ENCODE measurements around the gene SLC66A1. TPM values are rescaled to one million over a fixed set of nuclear protein-coding genes. Genes with fewer than 3 reads are reported as not detected.

The SLC66A1 gene
- total RNA-seq, 4 donors from 2014 or later = 10.0 to 16.5 (median 11.3) TPM

GRCh38 chr1:19365721-19366120 is 53.6 kb downstream of the SLC66A1 start:
- DNase-seq (ENCODE audit: extremely low spot score) = no peak
- intact Hi-C loops (cut with DNase I) = no loop called here
- 78% methylated on average over 10 of the region's 10 CpGs for WGBS
- Histone ChIP-seq H3K9me3 (no peaks in the 10 kb centered on the region), H3K27ac (replicated peaks in 1 of 4) (peak overlapping the region; percentile 41 to 66 (median 58)), H3K36me3 (peaks cover 0 to 16% (median 9%) of the 10 kb centered on the region in 4 donors), H3K4me1 (peaks cover 46 to 95% (median 81%) of the 10 kb centered on the region in 4 donors), H3K4me3 (no peak overlapping the region), H3K27me3 (no peaks in the 10 kb centered on the region)
- TF ChIP-seq EP300 (IDR thresholded peaks at IDR 0.05) (no peak), POLR2A (IDR thresholded peaks at IDR 0.05; ENCODE audit: low read depth) (no peak), POLR2AphosphoS5 (IDR thresholded peaks at IDR 0.05) (no peak)
- TF ChIP-seq, protein P1, sequence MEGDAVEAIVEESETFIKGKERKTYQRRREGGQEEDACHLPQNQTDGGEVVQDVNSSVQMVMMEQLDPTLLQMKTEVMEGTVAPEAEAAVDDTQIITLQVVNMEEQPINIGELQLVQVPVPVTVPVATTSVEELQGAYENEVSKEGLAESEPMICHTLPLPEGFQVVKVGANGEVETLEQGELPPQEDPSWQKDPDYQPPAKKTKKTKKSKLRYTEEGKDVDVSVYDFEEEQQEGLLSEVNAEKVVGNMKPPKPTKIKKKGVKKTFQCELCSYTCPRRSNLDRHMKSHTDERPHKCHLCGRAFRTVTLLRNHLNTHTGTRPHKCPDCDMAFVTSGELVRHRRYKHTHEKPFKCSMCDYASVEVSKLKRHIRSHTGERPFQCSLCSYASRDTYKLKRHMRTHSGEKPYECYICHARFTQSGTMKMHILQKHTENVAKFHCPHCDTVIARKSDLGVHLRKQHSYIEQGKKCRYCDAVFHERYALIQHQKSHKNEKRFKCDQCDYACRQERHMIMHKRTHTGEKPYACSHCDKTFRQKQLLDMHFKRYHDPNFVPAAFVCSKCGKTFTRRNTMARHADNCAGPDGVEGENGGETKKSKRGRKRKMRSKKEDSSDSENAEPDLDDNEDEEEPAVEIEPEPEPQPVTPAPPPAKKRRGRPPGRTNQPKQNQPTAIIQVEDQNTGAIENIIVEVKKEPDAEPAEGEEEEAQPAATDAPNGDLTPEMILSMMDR (IDR thresholded peaks at IDR 0.05) = no peak

DNA sequence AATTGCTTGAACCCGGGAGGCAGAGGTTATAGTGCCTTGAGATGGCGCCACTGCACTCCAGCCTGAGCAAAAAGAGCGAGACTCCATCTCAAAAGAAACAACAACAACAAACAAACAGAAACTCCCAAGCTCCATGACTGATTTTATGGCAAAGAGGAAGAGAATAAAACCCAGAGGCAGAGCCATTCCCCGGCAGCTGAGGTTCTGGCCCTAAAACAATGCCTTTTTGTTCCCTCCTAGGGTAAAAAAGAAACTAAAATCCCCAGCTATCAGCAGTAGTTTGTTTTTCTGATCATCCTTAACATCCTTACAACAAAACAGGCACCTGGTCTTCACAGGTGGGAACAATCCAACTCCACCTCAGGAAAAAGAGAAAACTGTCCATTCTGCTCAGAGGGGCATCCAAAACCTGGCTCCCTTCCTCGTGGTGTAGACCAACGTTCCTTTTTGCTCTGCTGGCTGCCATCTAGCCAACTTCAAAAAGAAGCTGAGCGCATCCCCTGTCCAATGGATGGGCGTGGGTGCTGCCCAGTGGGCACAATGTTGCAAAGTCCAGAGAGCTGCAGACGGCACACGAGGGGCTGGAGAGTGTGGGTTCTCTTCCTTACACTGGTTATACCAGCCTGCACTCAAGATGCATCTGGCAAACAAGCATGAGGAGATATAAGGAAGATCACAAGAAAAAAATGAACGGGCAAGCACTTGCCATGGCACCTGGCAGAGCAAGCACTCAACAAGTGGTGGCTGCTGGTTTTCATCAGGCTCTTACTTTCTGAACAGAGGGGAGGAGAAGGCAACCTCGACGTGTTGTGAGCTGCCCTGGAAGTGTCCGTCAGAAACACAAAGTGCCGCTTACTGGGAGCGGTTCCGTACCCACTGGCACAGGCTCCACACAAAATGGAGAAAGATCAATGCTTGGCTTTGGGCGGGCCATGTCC is 54.7 kb downstream of the SLC66A1 start:
- Histone ChIP-seq H3K27me3 (no peaks in the 10 kb centered on the region), H3K27ac (replicated peaks in 1 of 4) (peak overlapping the region; percentile 41 to 66 (median 58)), H3K4me3 (no peak overlapping the region), H3K36me3 (peaks cover 0 to 23% (median 17%) of the 10 kb centered on the region in 4 donors), H3K9me3 (no peaks in the 10 kb centered on the region), H3K4me1 (peaks cover 44 to 84% (median 72%) of the 10 kb centered on the region in 4 donors)
- no peak for DNase-seq (ENCODE audit: extremely low spot score)
- 90% methylated on average over 18 of the region's 18 CpGs for WGBS
- intact Hi-C loops (cut with DNase I) = no loop called here
- no peak for TF ChIP-seq POLR2A (IDR thresholded peaks at IDR 0.05; ENCODE audit: low read depth)

DNA sequence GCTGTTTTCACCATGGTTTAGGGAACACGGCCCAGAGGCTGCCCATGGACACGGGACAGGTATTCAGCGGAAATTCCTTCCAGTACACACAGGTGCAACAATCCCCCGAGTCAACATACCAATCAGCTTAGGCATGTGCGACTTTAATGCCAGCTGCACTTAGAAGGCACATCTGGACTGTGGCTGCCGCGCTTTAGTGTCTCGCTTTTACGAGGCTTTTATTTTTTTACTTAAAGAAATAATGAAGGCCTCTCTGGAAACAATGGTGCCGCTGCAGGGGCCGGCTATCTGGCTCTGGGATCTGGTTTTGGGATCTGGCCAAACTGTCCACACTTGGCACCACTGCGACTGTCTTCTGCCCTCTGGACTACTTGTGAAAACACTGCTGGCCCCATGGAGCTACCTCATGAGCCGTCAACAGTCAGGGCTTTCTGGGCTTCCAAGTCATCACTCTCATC is 55.5 kb downstream of the SLC66A1 start:
- peak overlapping the region in 2 of 4 donors; percentile 0 to 66 for H3K27ac ChIP-seq (replicated peaks in 1 of 4)
- peaks cover 0 to 30% (median 20%) of the 10 kb centered on the region in 4 donors for H3K36me3 ChIP-seq
- no peaks in the 10 kb centered on the region for H3K27me3 ChIP-seq
- DNase-seq (ENCODE audit: extremely low spot score) = no peak
- intact Hi-C loops (cut with DNase I) = no loop called here
- H3K4me1 ChIP-seq = peaks cover 44 to 82% (median 74%) of the 10 kb centered on the region in 4 donors
- TF ChIP-seq POLR2A (IDR thresholded peaks at IDR 0.05; ENCODE audit: low read depth) (no peak), POLR2AphosphoS5 (IDR thresholded peaks at IDR 0.05) (no peak), EP300 (IDR thresholded peaks at IDR 0.05) (no peak)
- TF ChIP-seq, protein P1 (IDR thresholded peaks at IDR 0.05) = no peak
- no peaks in the 10 kb centered on the region for H3K9me3 ChIP-seq
- 77% methylated on average over 10 of the region's 13 CpGs for WGBS
- H3K4me3 ChIP-seq = no peak overlapping the region

- H3K9me3 ChIP-seq = no peaks in the 10 kb centered on the region
- no peaks in the 10 kb centered on the region for H3K27me3 ChIP-seq
- 80% methylated on average over 5 of the region's 5 CpGs for WGBS
- H3K4me1 ChIP-seq = peaks cover 47 to 86% (median 77%) of the 10 kb centered on the region in 4 donors
- intact Hi-C loops (cut with DNase I) = no loop called here
- no peak for DNase-seq (ENCODE audit: extremely low spot score)
- TF ChIP-seq POLR2A (IDR thresholded peaks at IDR 0.05; ENCODE audit: low read depth) (no peak), POLR2AphosphoS5 (IDR thresholded peaks at IDR 0.05) (no peak), EP300 (IDR thresholded peaks at IDR 0.05) (no peak)
- TF ChIP-seq, protein P1 (IDR thresholded peaks at IDR 0.05) = no peak
- no peak overlapping the region for H3K4me3 ChIP-seq
- peaks cover 0 to 28% (median 19%) of the 10 kb centered on the region in 4 donors for H3K36me3 ChIP-seq
- no peak overlapping the region for H3K27ac ChIP-seq (replicated peaks in 1 of 4)
These were observed 55.9 kb downstream of the SLC66A1 start for GRCh38 chr1:19368050-19368449.

DNA sequence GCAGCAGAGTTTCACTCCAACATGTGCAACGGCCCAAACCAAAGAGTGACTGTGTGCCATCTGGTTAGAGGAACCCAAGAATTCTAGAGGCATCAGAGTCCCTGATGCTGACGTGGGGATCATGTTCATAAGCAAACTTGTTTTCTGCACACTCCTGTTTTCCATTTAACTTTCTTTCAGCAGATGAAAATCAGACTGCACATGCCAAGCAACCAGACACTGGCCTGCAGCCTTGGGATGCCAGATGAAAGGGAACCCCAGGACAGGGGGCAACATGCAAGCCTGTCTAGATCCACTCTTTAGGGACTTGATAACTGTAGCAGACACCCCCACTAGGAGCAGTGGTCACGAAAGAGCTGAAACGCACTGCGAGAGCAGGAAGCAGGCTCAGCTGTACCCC is 56.8 kb downstream of the SLC66A1 start:
- Histone ChIP-seq H3K36me3 (peaks cover 0 to 32% (median 21%) of the 10 kb centered on the region in 4 donors), H3K4me1 (peaks cover 49 to 86% (median 78%) of the 10 kb centered on the region in 4 donors), H3K27ac (replicated peaks in 1 of 4) (peak overlapping the region in 1 of 4 donors; percentile 34), H3K9me3 (no peaks in the 10 kb centered on the region), H3K4me3 (no peak overlapping the region), H3K27me3 (no peaks in the 10 kb centered on the region)
- TF ChIP-seq POLR2AphosphoS5 (IDR thresholded peaks at IDR 0.05) = no peak
- TF ChIP-seq, protein P1 (IDR thresholded peaks at IDR 0.05) = no peak
- no peak for TF ChIP-seq POLR2A (IDR thresholded peaks at IDR 0.05; ENCODE audit: low read depth)
- TF ChIP-seq EP300 (IDR thresholded peaks at IDR 0.05) = no peak
- WGBS = 81% methylated on average over 5 of the region's 5 CpGs
- intact Hi-C loops (cut with DNase I) = no loop called here
- DNase-seq (ENCODE audit: extremely low spot score) = no peak
